Omental fat pad (tissue), 4 donors: ENCODE data around the gene RNU1-3. TPM values are rescaled to one million over a fixed set of nuclear protein-coding genes. Genes with fewer than 3 reads are reported as not detected.
"Not testable (repeated sequence)": the region's sequence is repeated elsewhere in the genome, so short reads cannot be mapped to it uniquely, and the experiment has no call there.

Experiments
- ATAC-seq: fragments of 150-250 bp; one replicate; pipeline ENCODE4 v1.9.1; 2016; ENCODE audit warnings: mild to moderate bottlenecking, moderate library complexity; ENCODE audit not compliant: low FRiP score
- DNase-seq: peaks from one replicate; pipeline ENCODE4 v3.0.0-alpha.2; 2019; ENCODE audit warnings: low spot score
- CTCF ChIP-seq, 3 donors: fragments of 450-650 bp; IDR thresholded peaks; one replicate each; pipeline ENCODE4 v1.5.1; 2016 to 2017; ENCODE audit warnings: antibody characterized with exemption in 3 of 3, mild to moderate bottlenecking in 3 of 3, moderate library complexity in 2 of 3
- total RNA-seq, 4 donors: library from RNA; depleted of rRNA; stranded (reverse); fragments of >200 nt; gene quantifications; one replicate each; pipeline ENCODE4 v1.1.0, GENCODE V29; 2016

Gene RNU1-3
- total RNA-seq, 4 donors from 2014 or later: under 0.01 TPM

DNA sequence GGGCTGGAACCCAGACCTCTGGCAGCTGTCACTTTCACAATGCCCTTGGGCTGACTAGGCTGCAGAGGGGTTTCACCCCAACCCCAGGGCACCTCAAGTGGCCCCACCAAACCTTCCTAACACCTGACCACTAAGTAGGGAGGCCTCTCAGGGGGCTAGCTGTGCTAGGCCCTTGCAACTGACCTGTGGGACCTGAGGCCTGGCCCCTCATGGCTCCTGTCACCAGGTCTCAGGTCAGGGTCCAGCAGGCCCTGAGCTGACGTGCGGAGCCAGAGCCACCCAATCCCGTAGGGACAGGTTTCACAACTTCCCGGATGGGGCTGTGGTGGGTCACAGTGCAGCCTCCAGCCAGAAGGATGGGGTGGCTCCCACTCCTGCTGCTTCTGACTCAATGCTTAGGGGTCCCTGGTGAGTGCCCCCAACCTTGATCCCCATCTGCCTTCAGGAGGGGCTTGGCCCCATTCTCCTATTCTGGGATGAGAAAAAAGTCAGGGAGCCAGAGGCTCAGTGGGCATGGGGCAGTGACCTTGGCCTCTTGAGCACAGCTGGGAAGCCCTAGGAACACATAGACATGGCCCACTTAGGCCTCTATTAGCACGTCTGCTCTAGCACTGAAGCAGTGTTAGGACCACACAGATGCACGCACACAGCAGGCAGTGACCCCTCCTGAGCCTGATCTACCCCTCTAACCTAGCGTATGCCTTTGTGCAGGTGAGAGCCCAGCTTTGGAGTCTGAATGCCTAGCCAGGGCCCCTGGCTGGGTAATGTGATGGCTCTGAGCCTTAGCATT, 21.3 kb downstream of the RNU1-3 start:
- DNase-seq (peak; percentile 23), ATAC-seq (peak; percentile 0)

DNA sequence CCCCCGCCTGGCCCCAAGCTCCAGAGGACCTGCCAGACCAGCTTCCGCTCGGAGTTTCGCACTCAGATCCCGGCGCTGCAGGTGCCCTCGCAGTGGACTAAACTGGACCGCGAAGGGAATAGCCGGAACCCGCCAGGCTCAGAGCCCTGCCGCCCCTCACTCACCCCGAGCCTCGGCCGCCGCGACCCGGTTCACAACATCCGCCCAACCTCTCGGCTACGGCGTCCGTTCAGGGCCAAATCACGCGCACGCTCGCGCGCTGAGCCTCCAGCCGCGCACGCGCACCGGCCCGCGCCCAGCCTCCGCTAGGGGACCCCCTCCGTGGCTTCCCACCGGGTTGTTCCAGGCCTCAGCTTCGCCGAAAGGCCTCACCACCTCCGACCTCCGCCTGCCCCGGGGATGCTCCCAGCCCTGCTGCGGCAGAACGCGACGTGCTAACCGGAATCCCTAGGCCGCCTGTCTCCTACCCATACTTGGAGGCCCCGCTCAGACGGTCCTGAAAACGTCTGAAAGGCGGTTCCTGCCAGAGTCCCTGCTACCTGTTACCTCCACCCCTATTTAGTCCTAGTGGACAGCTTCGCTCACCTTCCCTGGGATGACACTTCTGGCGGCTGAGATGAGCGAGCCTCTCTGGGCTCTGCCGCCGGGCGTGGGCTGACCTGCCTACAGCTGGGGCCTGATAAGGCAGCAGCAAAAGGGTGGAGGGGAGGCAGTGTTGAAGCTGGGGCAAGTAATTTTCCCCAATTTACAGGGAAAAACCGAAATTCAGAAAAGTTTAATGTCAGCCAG, 22.1 kb downstream of the RNU1-3 start:
- ATAC-seq (peak; percentile 85), DNase-seq (peak; percentile 99)

GRCh38 chr1:16644193-16644481, 22.6 kb downstream of the RNU1-3 start:
- ATAC-seq (peak; percentile 23), DNase-seq (no peak)
- no peak for TF ChIP-seq CTCF (IDR thresholded peaks at IDR 0.05)

GRCh38 chr1:16643476-16644192, 23.1 kb downstream of the RNU1-3 start:
- ATAC-seq: peak; percentile 2
- peak; percentile 28 for DNase-seq

DNA sequence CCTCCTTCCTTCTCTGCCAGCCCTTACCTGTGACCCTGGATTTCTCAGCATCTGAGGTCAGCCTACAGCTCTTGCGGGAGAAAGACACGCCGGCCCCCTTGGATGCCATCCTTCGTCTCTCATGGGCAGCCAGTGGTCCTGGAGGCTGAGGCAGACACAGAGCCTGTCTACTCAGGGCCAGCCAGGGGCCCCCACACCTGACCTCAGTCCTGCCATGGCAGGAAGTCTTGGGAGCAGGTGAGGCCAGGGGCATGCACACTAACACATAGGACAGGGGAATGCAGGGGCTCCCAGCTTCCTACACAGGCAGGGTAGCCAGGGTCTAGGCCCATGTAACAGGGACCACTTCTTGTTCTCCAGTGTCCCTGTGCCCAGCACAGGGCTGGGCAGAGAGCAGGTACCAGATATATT, 23.7 kb downstream of the RNU1-3 start:
- peak; percentile 26 for DNase-seq

DNA sequence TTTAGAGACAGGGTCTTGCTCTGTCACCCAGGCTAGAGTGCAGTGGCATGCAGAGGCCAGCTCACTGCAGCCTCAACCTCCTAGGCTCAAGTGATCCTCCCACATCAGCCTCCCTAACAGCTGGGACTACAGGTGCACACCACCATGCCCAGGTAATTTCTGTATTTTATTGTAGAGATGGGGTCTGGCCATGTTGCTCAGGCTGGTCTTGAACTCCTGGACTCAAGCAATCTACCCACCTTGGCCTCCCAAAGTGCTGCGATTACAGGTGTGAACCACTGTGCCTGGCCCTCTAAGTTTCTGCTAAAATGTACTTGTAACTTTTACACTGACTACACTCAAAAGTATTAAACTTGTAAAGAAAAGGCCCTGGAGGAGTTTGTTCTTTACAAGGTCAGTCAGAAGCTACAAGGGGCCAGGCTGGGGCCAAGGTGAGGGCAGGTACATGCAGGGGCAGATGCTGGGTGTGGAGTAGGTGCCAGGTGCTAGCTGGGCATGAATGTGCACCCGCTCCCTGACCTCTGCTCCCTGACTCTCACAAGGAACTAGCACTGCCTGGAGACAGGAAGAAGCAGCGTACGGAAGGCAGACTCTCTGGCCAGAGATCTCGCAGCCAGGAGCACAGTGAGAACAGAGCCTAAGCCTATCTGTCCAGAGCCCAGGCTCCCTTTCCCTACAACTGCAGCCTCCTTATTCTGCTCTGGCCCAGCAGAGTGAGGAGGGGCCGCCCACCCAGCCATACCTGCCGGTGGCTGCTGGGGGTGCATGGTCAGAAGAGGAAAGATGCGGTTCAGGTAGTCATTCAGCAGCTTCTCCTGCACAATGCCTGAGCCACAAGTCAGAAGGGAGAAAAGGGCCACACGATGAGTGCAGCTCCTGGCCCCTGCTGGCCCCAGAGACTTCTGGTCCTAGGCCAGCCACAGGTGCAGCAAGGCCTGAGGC, 24.5 kb downstream of the RNU1-3 start:
- ATAC-seq: not testable (repeated sequence)
- DNase-seq: peak; percentile 22

More for the DNA sequence above, 23.7 kb downstream of the RNU1-3 start:
- ATAC-seq: not testable (repeated sequence)

DNA sequence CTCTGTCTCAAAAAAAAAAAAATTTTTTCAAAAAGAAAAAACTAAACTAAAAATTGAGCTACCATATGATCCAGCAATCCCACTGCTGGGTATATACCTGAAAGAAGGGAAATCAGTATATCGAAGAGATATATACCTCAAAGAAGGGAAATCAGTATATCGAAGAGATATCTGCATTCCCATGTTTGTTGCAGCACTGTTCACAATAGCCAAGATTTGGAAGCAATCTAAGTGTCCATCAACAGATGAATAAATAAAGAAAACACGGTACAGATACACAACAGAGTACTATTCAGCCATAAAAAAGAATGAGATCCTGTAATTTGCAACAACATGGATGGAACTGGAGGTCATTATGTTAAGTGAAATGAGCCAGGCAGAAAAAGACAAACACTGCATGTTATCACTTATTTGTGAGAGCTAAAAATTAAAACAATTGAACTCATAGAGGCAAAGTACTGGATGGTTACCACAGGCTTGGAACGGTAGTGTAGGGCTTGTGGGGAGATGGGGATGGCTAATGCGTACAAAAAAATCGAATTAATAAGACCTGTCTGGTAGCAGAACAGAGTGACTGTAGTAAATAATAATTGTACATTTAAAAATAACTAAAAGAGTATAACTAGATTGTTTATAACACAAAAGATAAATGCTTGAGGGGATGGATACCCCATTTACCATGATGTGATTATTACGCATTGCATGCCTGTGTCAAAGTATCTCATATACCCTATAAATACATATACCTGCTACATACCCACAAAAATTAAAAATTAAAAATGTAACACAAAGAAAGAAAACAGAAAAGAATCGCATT, 25.4 kb downstream of the RNU1-3 start:
- ATAC-seq, DNase-seq: not testable (repeated sequence)

DNA sequence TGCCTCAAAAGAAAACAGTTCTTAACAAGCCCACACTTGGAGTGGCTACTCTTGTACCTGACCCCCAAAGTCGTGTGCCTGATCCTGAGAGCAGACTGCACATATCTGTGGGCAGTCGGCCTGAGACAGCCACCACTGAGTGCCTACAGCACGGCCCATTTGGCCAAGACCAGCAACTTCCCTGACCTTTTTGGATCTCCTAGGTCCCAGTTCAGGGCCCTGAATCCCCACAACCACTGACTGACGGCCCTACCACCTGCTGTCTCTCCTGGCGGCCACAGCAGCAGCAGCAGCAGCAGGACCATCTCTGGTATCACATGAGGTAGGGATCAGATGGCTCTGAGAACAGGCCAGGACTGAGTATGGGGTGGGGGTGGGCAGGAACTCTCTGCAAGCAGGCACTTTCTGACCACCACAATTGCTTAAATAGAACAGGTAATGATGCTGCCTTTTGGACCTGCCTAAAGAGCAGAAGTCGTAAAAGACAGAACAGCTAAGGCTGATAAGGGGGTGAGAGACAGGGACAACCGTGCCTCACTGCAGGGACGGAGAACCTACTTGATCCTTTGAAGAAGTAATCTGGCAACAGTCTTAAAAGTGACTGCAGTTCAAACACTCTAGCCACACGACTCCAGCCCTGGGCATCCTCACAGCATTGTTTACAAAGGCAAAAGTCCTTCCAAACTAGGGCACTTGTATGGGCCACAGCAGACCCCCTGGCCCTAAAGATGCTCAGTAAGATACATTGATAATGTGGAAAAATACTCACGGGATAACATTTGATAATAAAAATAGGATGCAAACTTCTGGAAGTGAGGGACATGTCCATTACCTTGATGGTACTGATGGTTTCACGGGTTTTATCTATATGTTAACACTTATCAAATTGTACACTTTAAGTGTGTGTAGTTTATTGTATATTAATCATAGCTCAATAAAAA, 27.4 kb downstream of the RNU1-3 start:
- not testable (repeated sequence) for ATAC-seq
- peak; percentile 21 for DNase-seq

DNA sequence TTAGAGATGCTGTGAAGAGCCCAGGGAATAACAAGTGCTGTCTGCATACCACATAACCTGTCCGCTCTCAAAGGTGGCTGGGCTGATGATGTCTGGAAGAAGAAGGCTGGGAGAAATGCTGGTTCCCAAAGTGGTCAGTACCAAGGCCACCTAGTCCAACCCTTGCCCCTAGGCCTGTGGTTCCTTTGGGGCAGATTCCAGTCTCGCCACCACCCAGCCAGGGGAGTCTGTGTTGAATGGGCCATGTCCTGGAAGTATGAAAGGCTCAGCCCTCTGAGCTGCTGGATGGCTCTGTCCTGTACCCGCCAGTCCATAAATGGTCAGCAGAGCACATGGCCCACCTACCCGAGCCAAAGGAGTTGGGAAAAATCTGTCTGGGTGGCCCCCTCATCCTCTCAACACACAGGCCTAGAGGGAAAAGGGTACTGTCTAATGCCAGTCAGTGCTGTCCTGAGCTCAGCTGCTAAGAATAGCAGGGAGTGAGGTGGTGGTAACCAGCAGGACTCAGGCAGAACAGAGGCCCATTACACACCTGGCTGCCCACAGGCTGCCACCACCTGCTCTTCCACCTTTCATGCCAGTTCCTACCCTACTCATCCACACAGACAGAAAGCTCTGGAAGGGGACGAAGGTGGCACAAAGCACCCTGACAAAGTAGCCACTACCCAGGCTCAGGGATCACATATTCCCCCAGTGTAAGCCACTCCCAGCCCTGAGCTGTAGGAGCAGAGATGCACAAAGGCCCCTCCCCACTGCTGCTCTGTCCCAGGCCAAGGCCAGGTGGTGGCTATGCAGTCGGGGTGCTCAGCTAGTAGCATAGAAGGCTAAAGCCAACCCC, 28.6 kb downstream of the RNU1-3 start:
- not testable (repeated sequence) for ATAC-seq
- peak; percentile 19 for DNase-seq

DNA sequence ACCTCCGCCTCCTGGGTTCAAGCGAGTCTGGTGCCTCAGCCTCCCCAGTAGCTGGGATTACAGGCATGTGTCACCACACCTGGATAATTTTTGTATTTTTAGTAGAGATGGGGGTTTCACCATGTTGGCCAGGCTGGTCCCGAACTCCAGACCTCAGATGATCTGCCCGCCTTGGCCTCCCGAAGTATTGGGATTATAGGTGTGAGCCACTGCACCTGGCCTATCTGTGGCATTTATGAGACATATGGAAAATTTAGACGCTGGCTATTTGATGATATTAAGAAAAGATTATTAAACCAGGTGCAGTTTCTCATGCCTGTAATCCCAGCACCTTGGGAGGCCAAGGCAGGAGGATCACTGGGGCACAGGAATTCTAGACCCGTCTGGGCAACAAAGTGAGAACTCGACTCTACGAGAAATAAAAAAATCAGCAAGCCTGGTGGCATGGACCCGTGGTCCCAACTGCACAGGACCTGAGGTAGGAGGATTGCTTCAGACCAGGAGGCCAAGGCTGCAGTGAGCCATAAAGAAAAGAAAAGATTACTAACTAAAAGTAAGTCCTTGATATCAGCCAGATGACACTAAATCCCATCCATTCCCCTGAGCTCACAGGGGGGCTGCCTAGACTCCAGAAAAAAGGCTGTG, 30.1 kb downstream of the RNU1-3 start:
- DNase-seq: peak; percentile 23
- not testable (repeated sequence) for ATAC-seq

DNA sequence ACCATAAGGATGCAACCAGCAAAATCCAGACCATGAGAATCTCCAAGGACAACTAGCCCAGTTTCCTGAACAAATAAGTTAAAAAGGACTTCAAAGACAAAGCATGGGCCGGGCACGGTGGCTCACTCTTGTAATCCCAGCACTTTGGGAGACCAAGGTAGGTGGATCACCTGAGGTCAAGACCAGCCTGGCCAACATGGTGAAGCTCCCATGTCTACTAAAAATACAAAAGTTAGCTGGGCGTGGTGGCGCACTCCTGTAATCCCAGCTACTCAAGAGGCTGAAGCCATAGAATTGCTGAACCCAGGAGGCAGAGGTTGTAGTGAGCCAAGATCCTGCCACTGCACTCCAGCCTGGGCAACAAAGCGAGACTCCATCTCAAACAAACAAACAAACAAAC, 30.8 kb downstream of the RNU1-3 start:
- not testable (repeated sequence) for ATAC-seq

GRCh38 chr1:16633540-16634282, 33.0 kb downstream of the RNU1-3 start:
- DNase-seq: peak; percentile 22
- not testable (repeated sequence) for ATAC-seq

More for the DNA sequence above, 30.8 kb downstream of the RNU1-3 start:
- DNase-seq: peak; percentile 21

- ATAC-seq, DNase-seq: not testable (repeated sequence)
Observed at GRCh38 chr1:16632044-16632850, 34.5 kb downstream of the RNU1-3 start.
